CD4-positive, alpha-beta T cell (primary cell): Measurements from ENCODE around the gene BPIFB2. TPM values are rescaled to one million over a fixed set of nuclear protein-coding genes. Genes with fewer than 3 reads are reported as not detected.

Experiments used
- ATAC-seq: fragments of 200-7000 bp; cut with Tn5 transposase; one replicate; pipeline ENCODE4 v1.10.0; 2022; ENCODE audit warnings: mild to moderate bottlenecking; ENCODE audit not compliant: poor library complexity
- CTCF ChIA-PET: fragments of 350-600 bp; sonication (Branson Sonifier 250); formaldehyde crosslinking; loops from one replicate; lab custom pipeline; 2021; ENCODE audit warnings: antibody characterized with exemption, inconsistent platforms; lab: Charles Lee
- POLR2A ChIA-PET: fragments of 350-600 bp; sonication (Branson Sonifier 250); formaldehyde crosslinking; loops from one replicate; lab custom pipeline; 2021; ENCODE audit warnings: antibody characterized with exemption, inconsistent platforms; lab: Charles Lee
- DNase-seq, 14 experiments: peaks; one replicate each; pipeline ENCODE4 v3.0.0-alpha.2; 2013 to 2020; ENCODE audit warnings: mixed read lengths in 2 of 14
- H3K27ac ChIP-seq, 2 donors: one replicate each; pipeline versions ENCODE4 v1.5.1 to v1.7.0; 2013; ENCODE audit warnings: low read length in 2 of 2, low read depth in 1 of 2, mild to moderate bottlenecking in 1 of 2
- H3K27me3 ChIP-seq, 2 experiments: 1 replicate in 1 of 2; 2 replicates in 1 of 2; pipeline versions ENCODE4 v1.6.1 to v1.7.0; 2013; ENCODE audit warnings: low read length in 2 of 2, control low read depth in 1 of 2, mild to moderate bottlenecking in 1 of 2, moderate library complexity in 1 of 2; ENCODE audit not compliant: insufficient read depth in 2 of 2, control insufficient read depth in 1 of 2
- H3K36me3 ChIP-seq: one replicate; pipeline ENCODE4 v1.6.1; 2013; ENCODE audit warnings: low read length, control low read depth; ENCODE audit not compliant: insufficient read depth
- H3K4me1 ChIP-seq: one replicate; pipeline ENCODE4 v1.6.1; 2013; ENCODE audit warnings: low read length, control low read depth; ENCODE audit not compliant: insufficient read depth
- H3K4me3 ChIP-seq: one replicate; pipeline ENCODE4 v1.5.1; 2013; ENCODE audit warnings: mild to moderate bottlenecking, low read length, moderate library complexity
- H3K9me3 ChIP-seq, 2 experiments: 1 replicate in 1 of 2; 2 replicates in 1 of 2; pipeline versions ENCODE4 v1.6.1 to v1.7.0; 2013; ENCODE audit warnings: low read length in 2 of 2, mild to moderate bottlenecking in 2 of 2, control low read depth in 1 of 2, moderate library complexity in 1 of 2; ENCODE audit not compliant: control insufficient read depth in 1 of 2, insufficient read depth in 1 of 2
- H3K27ac Mint-ChIP-seq: one replicate; pipeline ENCODE4 v1.8.0; 2020; ENCODE audit warnings: mixed read lengths
- H3K27me3 Mint-ChIP-seq: one replicate; pipeline ENCODE4 v1.8.0; 2021; ENCODE audit warnings: mixed read lengths
- H3K36me3 Mint-ChIP-seq: one replicate; pipeline ENCODE4 v1.8.0; 2021; ENCODE audit warnings: low read depth, mixed read lengths
- H3K4me1 Mint-ChIP-seq: one replicate; pipeline ENCODE4 v1.8.0; 2021; ENCODE audit warnings: low read depth, mixed read lengths
- H3K4me3 Mint-ChIP-seq: one replicate; pipeline ENCODE4 v1.8.0; 2020; ENCODE audit warnings: mild to moderate bottlenecking, mixed read lengths
- H3K9me3 Mint-ChIP-seq: one replicate; pipeline ENCODE4 v1.8.0; 2020; ENCODE audit warnings: mixed read lengths
- CTCF ChIP-seq: fragments of 200-600 bp; IDR thresholded peaks from one replicate; pipeline ENCODE4 v1.8.0; 2022; ENCODE audit warnings: antibody characterized with exemption, mild to moderate bottlenecking
- intact Hi-C, 2 experiments: fragments of 100-400 bp; cut with DNase I in 1 of 2; cut with micrococcal nuclease in 1 of 2; formaldehyde crosslinking; loops; one replicate each; pipeline versions ENCODE4 v1.15.1 to v1.9.0; 2023 to 2025; cut with DNase I, micrococcal nuclease
- total RNA-seq, 174 experiments: library from RNA in 2 of 174; stranded (reverse) in 2 of 174; gene quantifications; one replicate each; pipeline ENCODE4 v1.2.3 and lab custom pipeline; 2021 to 2026

BPIFB2 gene
- total RNA-seq, 2 experiments from 2014 or later = not detected

- intact Hi-C loops = no loop called here
These were observed 63.7 kb downstream of the BPIFB2 start for GRCh38 chr20:33071198-33071597.

GRCh38 chr20:33072362-33072761, 64.9 kb downstream of the BPIFB2 start:
- H3K4me1 ChIP-seq = peaks cover 19% of the 10 kb centered on the region
- peaks cover 30% of the 10 kb centered on the region for H3K4me1 Mint-ChIP-seq
- no peaks in the 10 kb centered on the region for H3K27me3 Mint-ChIP-seq
- POLR2A ChIA-PET = no interaction called here
- no peaks in the 10 kb centered on the region for H3K9me3 ChIP-seq
- ATAC-seq (no peak), DNase-seq (no peak)
- H3K36me3 Mint-ChIP-seq = no peaks in the 10 kb centered on the region
- H3K27me3 ChIP-seq = no peaks in the 10 kb centered on the region
- no peak overlapping the region for H3K27ac Mint-ChIP-seq
- H3K4me3 Mint-ChIP-seq = no peak overlapping the region
- intact Hi-C loops = no loop called here
- no peak overlapping the region for H3K4me3 ChIP-seq
- CTCF ChIA-PET = no interaction called here
- no peaks in the 10 kb centered on the region for H3K9me3 Mint-ChIP-seq
- no peak overlapping the region for H3K27ac ChIP-seq
- H3K36me3 ChIP-seq = no peaks in the 10 kb centered on the region
- no peak for TF ChIP-seq CTCF

More at GRCh38 chr20:33071198-33071597, 63.7 kb downstream of the BPIFB2 start:
- Histone ChIP-seq H3K9me3 (no peaks in the 10 kb centered on the region), H3K27me3 (no peaks in the 10 kb centered on the region), H3K4me3 (no peak overlapping the region), H3K36me3 (no peaks in the 10 kb centered on the region), H3K27ac (no peak overlapping the region), H3K4me1 (peaks cover 11% of the 10 kb centered on the region)
- no peak overlapping the region for H3K4me3 Mint-ChIP-seq
- TF ChIP-seq CTCF = no peak
- H3K36me3 Mint-ChIP-seq = no peaks in the 10 kb centered on the region
- ATAC-seq (no peak), DNase-seq (no peak)
- H3K9me3 Mint-ChIP-seq = no peaks in the 10 kb centered on the region
- POLR2A ChIA-PET = no interaction called here
- H3K27me3 Mint-ChIP-seq = no peaks in the 10 kb centered on the region
- H3K4me1 Mint-ChIP-seq = peaks cover 25% of the 10 kb centered on the region
- H3K27ac Mint-ChIP-seq = no peak overlapping the region
- CTCF ChIA-PET = no interaction called here

GRCh38 chr20:33072813-33073212, 65.3 kb downstream of the BPIFB2 start:
- no peak for TF ChIP-seq CTCF
- Mint-ChIP-seq H3K27me3 (no peaks in the 10 kb centered on the region), H3K9me3 (no peaks in the 10 kb centered on the region), H3K27ac (no peak overlapping the region), H3K4me3 (no peak overlapping the region), H3K4me1 (peaks cover 28% of the 10 kb centered on the region), H3K36me3 (no peaks in the 10 kb centered on the region)
- Histone ChIP-seq H3K4me3 (no peak overlapping the region), H3K27ac (no peak overlapping the region), H3K27me3 (no peaks in the 10 kb centered on the region), H3K9me3 (no peaks in the 10 kb centered on the region), H3K36me3 (no peaks in the 10 kb centered on the region), H3K4me1 (peaks cover 19% of the 10 kb centered on the region)
- intact Hi-C loops = no loop called here
- POLR2A ChIA-PET = no interaction called here
- no peak for DNase-seq
- no peak for ATAC-seq
- CTCF ChIA-PET = no interaction called here

Other genes starting within 250 kb of the BPIFB2 start
- gene DNMT3B, start 245.3 kb upstream of the BPIFB2 start, total RNA-seq = under 1 TPM; 0.28 to 0.33 TPM
- gene MAPRE1, start 187.8 kb upstream of the BPIFB2 start, total RNA-seq = 100 to 1,000 TPM; 130 TPM
- 1 to 10 TPM in 1 of 2 experiments, under 1 TPM in 1; 0.81 to 2.5 TPM for gene EFCAB8, start 148.8 kb upstream of the BPIFB2 start, total RNA-seq
- gene SUN5, start 3.3 kb upstream of the BPIFB2 start, total RNA-seq = not detected
- not detected for gene BPIFB6, start 23.9 kb downstream of the BPIFB2 start, total RNA-seq
- gene BPIFB3, start 46.2 kb downstream of the BPIFB2 start, total RNA-seq = not detected
- not detected for gene BPIFB4, start 71.9 kb downstream of the BPIFB2 start, total RNA-seq
- gene BPIFA2, start 160.5 kb downstream of the BPIFB2 start, total RNA-seq = not detected
- gene BPIFA3, start 209.6 kb downstream of the BPIFB2 start, total RNA-seq = not detected
- gene BPIFA1, start 228.3 kb downstream of the BPIFB2 start, total RNA-seq = not detected